NOMO-1 treated with dmso at 0.1 percent for 144 hours (cell line): ENCODE measurements around the gene BDP1.
A peak's percentile ranks its signal among the peaks of the same experiment; 100 is the strongest.
"Not testable (repeated sequence)": the region's sequence is repeated elsewhere in the genome, so short reads cannot be mapped to it uniquely, and the experiment has no call there.

Experiments
- DNase-seq: peaks from one replicate; lab custom pipeline; 2025; ENCODE audit not compliant: unreplicated experiment; lab: John Stamatoyannopoulos, UW

Gene BDP1

DNA sequence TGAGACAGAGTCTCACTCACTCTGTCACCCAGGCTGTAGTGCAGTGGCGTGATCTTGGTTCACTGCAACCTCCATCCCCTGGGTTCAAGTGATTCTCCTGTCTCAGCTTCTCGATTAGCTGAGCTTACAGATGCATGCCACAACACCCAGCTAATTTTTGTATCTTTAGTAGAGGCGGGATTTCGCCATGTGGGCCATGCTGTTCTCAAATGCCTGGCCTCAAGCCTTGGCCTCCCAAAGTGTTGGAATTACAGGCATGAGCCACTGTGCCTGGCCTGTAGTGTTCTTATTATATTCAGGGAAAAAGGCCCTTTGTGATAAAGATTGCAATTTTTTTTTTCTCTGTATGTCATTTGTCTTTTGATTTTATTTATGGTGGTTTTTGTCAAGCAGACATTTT, 107.7 kb downstream of the BDP1 start:
- DNase-seq: no peak

DNA sequence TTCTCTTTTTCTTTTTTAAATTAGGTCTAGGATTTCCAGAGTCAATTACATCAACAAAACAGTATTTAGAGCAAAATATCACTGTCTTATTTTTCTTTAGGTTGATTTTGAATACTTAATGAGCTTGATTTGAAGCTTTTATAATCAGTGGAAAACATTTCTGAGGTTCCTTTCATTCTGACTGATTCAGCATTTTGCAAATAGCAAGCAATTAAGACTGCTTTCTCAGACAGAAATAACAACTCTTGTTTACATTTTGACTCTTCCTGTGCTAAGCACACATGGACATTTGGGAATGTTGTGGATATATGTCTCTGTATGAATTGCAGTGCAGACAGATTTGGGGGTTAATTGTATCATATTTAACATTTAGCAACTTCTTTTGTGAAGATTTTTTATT, 109.4 kb downstream of the BDP1 start:
- no peak for DNase-seq

DNA sequence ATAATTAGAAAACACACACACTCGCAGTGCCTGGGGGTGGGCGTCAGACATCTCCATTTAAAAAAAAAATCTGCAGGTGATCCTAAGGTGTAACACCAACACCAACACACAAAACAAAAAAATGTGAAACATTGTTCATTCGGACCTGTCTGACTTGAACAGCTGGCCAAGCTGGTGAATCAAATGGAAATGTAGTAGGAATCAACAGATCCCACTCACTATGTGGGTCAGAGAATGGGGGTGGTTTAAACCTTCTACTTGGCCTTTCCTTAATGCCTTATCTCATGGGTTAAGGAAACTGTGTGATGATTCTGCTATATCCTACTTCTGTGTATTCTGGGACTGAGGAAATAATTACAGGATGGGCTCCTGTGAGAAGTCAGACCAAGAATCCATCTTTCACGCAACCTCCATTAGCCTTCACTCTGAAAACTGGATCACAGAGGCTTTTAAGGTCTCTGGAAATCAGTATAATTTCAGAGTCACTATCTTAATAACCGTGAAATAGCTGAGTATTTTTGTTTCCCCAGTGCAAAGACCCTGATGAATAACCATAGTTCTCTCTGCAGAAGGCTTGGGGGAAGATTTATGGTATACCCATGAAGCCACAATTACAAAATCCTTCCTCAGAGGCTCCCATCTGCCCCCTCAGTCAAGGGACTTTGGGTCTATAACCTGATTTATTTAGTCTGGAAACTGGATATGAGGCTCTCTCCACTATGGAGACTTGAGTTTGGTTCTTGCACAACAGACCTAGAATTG, 114.5 kb downstream of the BDP1 start:
- no peak for DNase-seq

DNA sequence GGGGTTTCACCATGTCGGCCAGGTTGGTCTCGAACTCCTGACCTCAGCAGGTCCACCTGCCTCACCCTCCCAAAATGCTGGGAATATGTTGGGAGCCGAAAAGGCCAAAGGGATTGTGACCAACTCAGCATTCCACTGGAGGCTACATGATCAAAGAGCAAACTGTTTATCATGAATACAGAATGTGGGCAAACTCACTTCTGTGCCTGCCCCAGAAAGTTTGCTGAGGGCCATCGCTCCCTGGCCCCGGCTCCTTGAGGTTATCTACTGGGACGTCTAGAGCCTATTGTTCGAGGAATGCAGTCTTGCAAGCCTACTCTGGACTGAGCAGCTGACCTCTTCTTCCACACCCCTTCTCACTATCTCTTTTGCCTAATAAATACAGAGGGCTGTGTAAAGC, 116.4 kb downstream of the BDP1 start:
- DNase-seq: not testable (repeated sequence)

DNA sequence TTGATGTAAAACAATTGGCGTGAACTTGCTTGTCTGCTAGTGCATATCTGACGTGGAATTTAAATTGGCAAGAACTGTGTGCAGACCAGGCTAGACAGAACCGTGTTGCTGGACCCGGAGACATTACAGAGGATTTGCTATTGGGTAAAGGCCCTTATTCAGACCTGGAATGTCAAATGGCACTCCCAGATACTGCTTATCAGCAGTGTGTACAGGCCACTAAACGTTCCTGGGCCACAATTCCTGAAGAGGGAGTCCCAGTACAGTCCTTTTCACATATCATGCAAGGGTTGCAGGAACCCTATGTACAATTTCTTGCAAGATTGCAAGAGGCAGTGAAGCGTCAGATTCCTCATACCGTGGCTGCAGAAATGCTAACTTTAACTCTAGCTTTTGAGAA, 118.1 kb downstream of the BDP1 start:
- no peak for DNase-seq

DNA sequence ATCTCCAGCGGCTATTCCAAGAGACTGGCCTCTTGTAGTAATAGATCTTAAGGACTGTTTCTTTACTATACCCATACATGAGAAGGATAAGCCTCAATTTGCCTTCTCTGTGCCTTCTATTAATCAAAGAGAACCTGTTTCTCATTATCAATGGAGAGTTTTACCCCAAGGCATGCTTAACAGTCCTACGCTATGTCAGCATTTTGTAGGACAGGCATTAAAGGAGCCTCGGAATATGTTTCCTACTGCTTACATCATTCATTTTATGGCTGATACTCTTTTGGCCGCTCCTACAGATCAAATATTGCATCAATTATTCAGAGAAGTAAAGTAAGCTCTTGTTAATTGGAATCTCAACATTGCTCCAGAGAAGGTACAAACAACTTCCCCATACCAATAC, 120.1 kb downstream of the BDP1 start:
- DNase-seq: not testable (repeated sequence)

DNA sequence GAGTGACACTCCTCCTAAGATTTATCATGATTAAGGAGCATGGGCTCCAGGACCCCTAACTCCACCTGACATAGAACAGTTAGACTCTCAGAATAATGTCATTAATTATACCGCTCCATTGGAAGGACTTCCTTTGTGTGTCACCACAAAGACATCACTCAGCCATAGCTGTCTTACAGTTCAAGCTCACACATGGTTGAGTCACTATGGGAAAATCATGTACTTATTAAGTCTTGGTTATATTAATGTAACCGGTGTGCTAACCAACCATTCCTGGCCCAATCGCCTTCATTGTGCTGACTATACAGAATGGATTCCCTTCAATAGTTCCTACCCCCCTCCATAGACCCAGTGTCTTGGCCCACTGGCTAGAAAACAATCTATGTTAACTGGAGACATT, 120.8 kb downstream of the BDP1 start:
- DNase-seq: no peak

DNA sequence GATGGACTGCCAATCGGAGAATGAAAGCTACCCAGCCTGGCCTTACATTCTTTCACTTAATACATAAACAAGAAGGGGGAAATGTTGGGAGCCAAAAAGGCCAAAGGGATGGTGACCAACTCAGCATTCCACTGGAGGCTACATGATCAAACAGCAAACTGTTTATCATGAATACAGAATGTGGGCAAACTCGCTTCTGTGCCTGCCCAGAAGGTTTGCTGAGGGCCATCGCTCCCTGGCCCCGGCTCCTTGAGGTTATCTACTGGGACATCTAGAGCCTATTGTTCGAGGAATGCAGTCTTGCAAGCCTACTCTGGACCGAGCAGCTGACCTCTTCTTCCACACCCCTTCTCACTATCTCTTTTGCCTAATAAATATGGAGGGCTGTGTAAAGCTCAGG, 122.4 kb downstream of the BDP1 start:
- not testable (repeated sequence) for DNase-seq

DNA sequence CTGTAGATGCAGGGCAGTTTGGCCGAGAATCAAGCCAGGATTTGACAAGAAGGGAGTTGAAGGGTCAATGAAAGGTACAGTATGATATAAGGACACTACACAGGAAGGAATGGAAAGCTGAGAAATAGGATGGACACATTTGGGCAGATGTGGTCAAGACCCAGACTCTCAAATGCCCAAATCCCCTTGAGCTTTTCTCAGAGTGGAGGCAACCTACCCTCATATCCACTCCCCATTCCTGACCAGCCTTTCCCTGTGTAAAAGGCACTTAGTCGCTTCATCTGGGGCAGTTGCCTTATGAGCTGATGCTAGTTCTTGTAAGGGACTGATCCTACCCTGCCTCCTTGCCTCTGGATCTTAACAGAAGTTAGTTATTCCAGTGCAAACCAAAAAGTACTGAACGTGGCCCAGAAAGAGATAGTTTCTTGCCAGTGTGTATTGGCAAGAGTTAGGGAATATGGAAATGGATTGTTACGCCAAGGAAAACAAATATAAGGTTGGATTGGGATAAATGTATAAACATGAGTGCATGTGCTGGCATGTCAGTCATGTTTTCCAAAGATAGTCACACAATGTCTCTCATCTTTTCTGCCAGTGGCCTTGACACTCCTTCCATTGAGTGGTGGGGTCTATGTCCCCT, 127.6 kb downstream of the BDP1 start:
- DNase-seq: no peak

DNA sequence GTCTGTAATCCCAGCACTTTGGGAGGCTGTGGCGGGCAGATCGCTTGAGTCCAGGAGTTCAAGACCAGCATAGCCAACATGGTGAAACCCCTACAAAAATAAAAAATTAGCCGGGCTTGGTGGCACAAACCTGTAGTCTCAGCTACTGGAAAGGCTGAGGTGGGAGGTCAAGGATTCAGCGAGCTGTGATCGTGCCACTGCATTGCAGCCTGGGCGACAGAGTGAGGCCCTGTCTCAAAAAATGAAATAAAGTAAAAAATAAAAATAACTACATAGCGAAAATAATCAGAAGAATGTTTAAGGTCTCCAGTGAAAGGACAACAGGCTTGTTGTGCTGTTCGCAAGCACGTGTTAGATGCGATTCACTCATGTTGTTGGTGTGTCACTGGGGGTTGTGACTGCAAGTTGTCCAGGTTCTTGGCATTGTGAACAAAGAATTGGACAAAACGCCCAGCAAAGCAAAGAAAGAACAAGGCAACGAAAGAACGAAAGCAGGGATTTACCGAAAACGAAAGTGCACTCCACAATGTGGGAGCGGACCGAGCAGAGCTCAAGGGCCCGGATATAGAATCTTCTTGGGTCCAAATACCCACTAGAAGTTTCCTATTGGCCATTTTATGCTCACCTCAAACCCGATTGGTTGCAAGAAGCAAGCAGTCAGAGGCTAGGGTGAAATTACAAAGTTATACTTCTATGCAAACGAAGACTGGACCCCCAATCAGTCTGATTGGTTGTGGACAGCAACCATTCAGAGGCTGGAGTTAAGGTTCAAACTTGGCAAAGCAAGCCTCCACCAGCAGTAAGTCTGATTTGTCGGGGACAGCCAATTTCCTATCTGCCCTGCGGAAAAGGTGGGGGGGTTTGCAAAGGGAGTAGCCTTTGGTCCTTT, 130.8 kb downstream of the BDP1 start:
- no peak for DNase-seq

DNA sequence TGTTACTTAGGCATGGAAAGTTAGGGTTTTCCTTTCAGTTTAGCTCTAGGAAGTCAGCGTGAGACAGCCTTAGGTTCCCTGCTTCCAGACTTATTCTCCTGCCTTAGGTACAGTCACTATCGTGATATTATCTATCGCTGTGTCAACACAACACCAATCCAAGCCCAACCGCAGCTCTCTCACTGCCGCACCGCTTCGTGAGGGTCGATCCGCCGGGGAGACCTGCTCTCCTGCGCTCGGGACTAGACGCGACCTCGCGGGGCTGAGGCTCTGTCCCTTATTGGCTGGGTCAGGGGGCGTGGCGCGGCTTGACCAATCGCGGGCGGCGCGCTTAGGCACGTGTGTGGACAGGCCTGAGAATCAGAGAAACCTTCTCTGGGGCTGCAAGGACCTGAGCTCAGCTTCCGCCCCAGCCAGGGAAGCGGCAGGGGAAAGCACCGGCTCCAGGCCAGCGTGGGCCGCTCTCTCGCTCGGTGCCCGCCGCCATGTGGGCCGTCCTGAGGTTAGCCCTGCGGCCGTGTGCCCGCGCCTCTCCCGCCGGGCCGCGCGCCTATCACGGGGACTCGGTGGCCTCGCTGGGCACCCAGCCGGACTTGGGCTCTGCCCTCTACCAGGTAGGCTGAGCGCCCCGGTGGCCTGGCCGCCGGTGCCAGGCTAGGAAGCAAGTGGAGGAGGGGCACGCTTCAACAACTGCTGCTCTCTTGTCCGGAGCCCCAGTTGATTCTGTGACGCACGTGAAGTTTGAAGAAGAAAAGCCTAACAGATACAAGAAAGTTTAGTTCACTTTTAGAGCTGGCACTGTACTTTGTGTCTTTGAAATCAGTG, 131.7 kb downstream of the BDP1 start, which contains the start of gene MCCC2:
TSS of gene MCCC2 (plus strand) at position 400 of the 825 bp plus-strand sequence. CDS start at position 486, 86 bp downstream.
- DNase-seq: peak; percentile 96

DNA sequence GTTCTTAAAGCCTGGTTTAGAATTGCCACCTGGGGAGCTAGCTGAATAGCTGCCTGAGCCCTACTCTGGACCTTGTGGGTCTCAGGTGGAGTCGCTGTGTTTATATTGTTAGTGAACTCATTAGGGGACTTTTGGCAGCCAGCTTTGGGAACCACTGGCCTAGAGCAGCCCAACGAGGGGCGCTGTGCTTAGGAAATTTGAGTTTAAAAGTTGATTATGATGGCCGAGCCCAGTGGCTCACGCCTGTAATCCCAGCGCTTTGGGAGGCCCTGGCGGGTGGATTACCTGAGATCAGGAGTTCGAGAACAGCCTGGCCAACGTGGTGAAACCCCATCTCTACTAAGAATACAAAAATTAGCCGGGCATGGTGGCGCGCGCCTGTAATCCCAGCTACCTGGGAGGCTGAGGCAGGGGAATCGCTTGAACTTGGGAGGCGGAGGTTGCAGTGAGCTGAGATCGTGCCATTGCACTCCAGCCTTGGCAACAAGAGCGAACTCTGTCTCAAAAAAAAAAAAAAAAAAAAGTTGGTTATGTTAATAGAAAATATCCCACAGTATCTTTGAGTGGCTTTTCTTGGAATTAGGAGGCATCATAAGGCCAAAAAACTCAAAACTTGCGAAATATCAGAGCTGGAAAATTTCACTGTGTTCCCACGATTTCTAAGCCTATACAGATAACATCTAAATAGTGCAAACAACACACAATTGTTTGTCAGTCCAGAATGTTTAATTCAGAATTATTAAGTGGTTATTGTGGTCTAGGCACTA, 132.5 kb downstream of the BDP1 start:
- DNase-seq: no peak

DNA sequence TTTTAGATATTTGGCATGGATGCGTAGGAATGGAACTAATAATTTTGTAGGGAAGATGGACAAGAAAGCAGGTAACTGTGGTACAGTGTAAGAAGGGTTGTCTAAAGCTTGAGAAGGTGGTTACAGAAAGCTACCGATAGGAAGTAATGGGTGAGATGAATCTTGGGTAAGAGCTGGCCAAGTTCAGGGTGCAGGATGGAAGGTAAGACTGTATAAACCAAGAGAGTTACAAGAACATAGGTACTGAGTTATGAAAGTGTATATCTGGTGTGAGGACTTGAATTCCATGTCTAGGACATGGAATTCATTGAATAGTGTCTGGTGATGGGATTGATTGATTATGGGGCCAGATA, 133.1 kb downstream of the BDP1 start:
- DNase-seq: no peak

DNA sequence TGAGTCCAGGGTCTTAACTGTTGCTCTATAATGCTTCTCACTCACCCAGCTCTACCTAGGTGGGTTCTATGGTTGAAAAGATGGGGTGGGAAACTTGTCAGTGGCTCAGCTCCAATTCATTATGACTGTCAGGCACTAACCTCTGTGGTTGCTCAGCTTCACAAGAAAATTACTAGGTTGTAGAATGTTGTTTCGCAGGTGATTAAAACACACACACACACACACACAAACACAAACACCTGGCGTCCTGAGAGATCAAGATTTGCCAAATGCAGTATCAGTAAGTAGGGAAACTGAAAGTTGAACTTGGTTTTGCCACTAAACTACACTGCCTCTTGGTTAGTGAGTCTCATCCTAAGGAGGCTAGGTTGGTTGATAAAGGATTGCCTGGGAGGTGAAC, 134.5 kb downstream of the BDP1 start:
- no peak for DNase-seq

DNA sequence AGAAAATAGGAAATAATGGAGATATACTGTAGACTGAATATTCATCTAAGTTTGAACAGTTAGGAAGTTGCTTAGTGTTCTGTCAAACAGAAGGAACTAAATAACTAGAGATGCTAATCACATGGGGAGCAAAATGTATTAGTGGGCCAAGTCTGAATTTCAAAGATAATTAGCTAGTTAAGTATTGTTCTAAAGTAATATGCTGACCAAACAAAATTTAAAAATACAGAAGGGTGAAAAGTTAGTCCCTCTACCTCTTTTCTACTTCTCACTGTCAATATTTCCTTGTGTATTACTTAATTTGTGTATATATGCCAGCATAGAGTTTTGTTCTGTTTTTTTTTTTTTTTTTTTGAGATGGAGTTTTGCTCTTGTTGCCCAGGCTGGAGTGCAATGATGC, 135.6 kb downstream of the BDP1 start:
- DNase-seq: no peak

DNA sequence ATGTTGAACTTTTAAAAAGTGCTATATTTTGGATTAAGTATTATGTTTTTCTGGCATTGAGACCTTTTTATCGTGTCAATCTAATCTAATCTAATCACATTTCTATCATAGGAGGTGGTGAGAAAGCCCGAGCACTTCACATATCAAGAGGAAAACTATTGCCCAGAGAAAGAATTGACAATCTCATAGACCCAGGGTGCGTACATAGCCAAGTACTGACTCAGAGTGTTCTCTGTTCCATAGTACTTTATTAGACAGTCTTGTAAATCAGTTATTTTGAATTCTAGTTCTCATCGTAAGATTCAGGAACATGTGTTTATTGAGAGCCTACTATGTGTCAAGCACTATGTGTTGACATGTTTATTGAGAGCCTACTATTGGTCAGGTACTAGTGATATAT, 140.7 kb downstream of the BDP1 start:
- DNase-seq: no peak

DNA sequence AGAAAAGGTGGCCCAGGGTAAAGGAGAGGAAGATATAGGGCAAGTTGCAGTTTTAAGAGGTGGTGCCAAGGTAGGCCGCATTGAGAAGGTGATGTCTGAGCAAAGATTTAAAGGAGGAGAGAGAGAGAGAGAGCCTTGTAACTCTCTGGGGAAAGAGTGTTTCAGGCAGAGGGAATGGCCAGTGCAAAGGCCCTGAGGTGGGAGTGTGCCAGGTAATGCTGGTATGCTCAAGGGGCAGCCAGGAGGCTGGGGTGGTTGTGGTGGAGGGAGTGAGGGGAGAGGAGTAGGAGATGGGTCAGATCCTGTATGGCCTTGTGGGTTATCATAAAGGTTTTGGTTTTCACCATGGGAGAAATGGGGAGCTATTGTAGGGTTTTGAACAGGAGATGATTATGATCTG, 141.6 kb downstream of the BDP1 start:
- DNase-seq: no peak

DNA sequence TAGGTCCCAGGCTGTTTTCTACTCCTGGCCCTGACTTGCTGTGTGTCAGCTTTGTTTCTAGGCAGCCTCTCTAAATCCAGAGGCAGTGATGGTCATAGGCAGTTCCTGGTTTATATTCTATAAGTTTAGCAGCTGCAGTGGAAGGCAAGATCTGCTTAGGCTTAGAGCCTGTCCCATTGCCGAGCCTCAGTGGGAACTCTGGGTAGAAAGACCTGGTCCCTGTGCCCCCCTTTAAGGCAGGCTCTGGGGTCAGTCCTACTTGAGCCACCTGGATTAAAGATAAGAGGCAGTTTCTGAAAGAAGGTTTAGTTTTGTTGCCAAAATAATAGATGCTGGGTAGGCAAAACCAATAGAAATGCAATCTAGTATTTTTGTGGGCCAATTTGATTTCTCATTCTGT, 145.3 kb downstream of the BDP1 start:
- no peak for DNase-seq

DNA sequence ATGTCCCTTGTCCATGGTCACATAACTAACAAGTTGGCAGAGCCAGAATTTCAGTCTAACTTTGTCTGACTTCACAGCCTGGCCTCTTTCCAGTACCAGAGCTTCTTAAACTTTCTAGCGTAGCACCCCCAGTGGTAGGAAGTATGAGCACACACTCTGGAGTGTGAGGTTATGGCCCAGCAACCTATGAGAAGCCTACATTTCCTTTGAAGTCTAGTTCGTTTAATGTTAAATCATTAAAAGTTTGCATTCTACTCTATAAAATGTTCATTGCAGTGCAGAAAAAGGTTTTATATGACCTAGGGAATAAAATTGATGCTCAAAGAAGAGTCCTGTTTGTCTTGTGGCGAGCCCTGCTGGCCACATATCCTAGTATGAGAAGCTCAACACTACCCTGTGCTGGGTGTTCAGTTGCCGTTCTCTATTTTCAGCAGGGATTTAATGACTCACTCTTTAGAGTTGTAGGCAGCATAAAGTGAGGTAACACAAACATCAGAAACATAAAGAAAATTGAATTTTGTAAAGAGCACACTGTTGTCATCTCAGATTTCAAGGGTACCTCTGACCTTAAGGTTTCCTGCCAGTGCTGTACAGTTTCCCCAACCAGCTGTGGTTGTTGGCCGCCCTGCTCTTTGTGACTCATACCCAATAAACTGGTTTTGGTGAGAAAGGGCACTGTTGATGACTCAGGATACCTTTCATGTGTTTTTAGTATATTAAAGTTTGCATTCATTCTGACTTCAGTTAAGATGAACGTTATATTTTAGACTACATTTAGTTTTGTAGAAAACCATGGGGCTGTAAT, 146.0 kb downstream of the BDP1 start:
- no peak for DNase-seq
